Measurements from ENCODE around the gene DAP.
A peak's percentile ranks its signal among the peaks of the same experiment; 100 is the strongest.

Gene DAP

GRCh38 chr5:10667431-10668057, 93.5 kb downstream of the DAP start:
- DNase-seq: no peak

- DNase-seq: no peak
These were observed 94.3 kb downstream of the DAP start for GRCh38 chr5:10666531-10667299.

GRCh38 chr5:10665799-10666198, 95.2 kb downstream of the DAP start:
- no peak for DNase-seq

GRCh38 chr5:10664180-10664769, 96.8 kb downstream of the DAP start:
- DNase-seq: peak; percentile 81 to 88

- peak; percentile 95 for DNase-seq
These were observed 97.4 kb downstream of the DAP start for GRCh38 chr5:10663489-10664179.

- DNase-seq: no peak
These were observed 98.2 kb downstream of the DAP start for GRCh38 chr5:10662661-10663488.

- DNase-seq: no peak
These were observed 99.0 kb downstream of the DAP start for GRCh38 chr5:10662083-10662482.

- no peak for DNase-seq
These were observed 99.6 kb downstream of the DAP start for GRCh38 chr5:10661401-10661800.

- no peak for DNase-seq
These were observed 100.2 kb downstream of the DAP start for GRCh38 chr5:10660720-10661387.

- DNase-seq: no peak
These were observed 100.9 kb downstream of the DAP start for GRCh38 chr5:10660135-10660534.

GRCh38 chr5:10658265-10658664, 102.8 kb downstream of the DAP start:
- DNase-seq: no peak

GRCh38 chr5:10655972-10656830, 104.8 kb downstream of the DAP start:
- no peak for DNase-seq

GRCh38 chr5:10655161-10655971, 105.7 kb downstream of the DAP start:
- peak; percentile 57 to 76 for DNase-seq

GRCh38 chr5:10654566-10654965, 106.5 kb downstream of the DAP start:
- DNase-seq: no peak

GRCh38 chr5:10653751-10654400, 107.2 kb downstream of the DAP start:
- no peak for DNase-seq

GRCh38 chr5:10653043-10653442, 108.0 kb downstream of the DAP start:
- peak in 1 of 2 experiments; percentile 78 for DNase-seq

GRCh38 chr5:10652606-10653005, 108.4 kb downstream of the DAP start:
- DNase-seq: no peak

- no peak for DNase-seq
These were observed 108.9 kb downstream of the DAP start for GRCh38 chr5:10652151-10652550.

GRCh38 chr5:10649666-10650380, 111.2 kb downstream of the DAP start:
- no peak for DNase-seq
